GM23338 (cell line): ENCODE data around the gene RAB13. TPM values are rescaled to one million over a fixed set of nuclear protein-coding genes. Genes with fewer than 3 reads are reported as not detected.

Experiments
- ATAC-seq: fragments of 200-7000 bp; cut with Tn5 transposase; 3 replicates; pipeline ENCODE4 v1.9.1; 2020
- DNase-seq: peaks from one replicate; pipeline ENCODE4 v3.0.0-alpha.2; 2015; ENCODE audit warnings: low spot score
- H2AFZ ChIP-seq: fragments of 200-600 bp; sonication (generic); 2 replicates; pipeline ENCODE4 v1.8.0; 2016; ENCODE audit warnings: antibody characterized with exemption, mild to moderate bottlenecking, moderate library complexity
- H3F3A ChIP-seq: fragments of 200-600 bp; sonication (generic); replicated peaks from 2 replicates; pipeline ENCODE4 v1.8.0; 2017; ENCODE audit warnings: antibody characterized with exemption, mixed run types, low read depth
- H3K27ac ChIP-seq: fragments of 200-600 bp; sonication (generic); 2 replicates; pipeline ENCODE4 v1.6.1; 2016; ENCODE audit warnings: low read depth
- H3K27me3 ChIP-seq: fragments of 200-600 bp; sonication (generic); 2 replicates; pipeline ENCODE4 v1.8.0; 2016; ENCODE audit warnings: mild to moderate bottlenecking, mixed run types, moderate library complexity; ENCODE audit not compliant: insufficient read depth
- H3K36me3 ChIP-seq: fragments of 200-600 bp; sonication (generic); 2 replicates; pipeline ENCODE4 v1.8.0; 2016; ENCODE audit warnings: mild to moderate bottlenecking; ENCODE audit not compliant: insufficient read depth
- H3K4me1 ChIP-seq: fragments of 200-600 bp; sonication (generic); 2 replicates; pipeline ENCODE4 v1.8.0; 2016; ENCODE audit warnings: mild to moderate bottlenecking, moderate library complexity; ENCODE audit not compliant: insufficient read depth
- H3K4me2 ChIP-seq: fragments of 200-600 bp; sonication (generic); 2 replicates; pipeline ENCODE4 v1.7.1; 2017; ENCODE audit warnings: mixed run types
- H3K4me3 ChIP-seq: fragments of 200-600 bp; sonication (generic); 2 replicates; pipeline ENCODE4 v1.6.1; 2016; ENCODE audit warnings: mixed run types
- H3K79me2 ChIP-seq: fragments of 200-600 bp; sonication (generic); replicated peaks from 2 replicates; pipeline ENCODE4 v1.8.0; 2017; ENCODE audit warnings: mild to moderate bottlenecking; ENCODE audit not compliant: insufficient read depth
- H3K9me2 ChIP-seq: fragments of 200-600 bp; sonication (generic); 2 replicates; pipeline ENCODE4 v1.8.0; 2017; ENCODE audit not compliant: insufficient read depth
- H4K20me1 ChIP-seq: fragments of 200-600 bp; sonication (generic); replicated peaks from 2 replicates; pipeline ENCODE4 v1.8.0; 2017; ENCODE audit warnings: mild to moderate bottlenecking; ENCODE audit not compliant: insufficient read depth
- H3K27ac Mint-ChIP-seq: 2 replicates; pipeline ENCODE4 v1.8.0; 2020; ENCODE audit warnings: inconsistent platforms, mild to moderate bottlenecking, moderate library complexity, mixed read lengths
- H3K27me3 Mint-ChIP-seq: 3 replicates; pipeline ENCODE4 v1.8.0; 2022; ENCODE audit warnings: low read depth, mild to moderate bottlenecking, moderate library complexity, mixed read lengths, inconsistent platforms; ENCODE audit not compliant: insufficient read depth, poor library complexity
- H3K36me3 Mint-ChIP-seq: 3 replicates; pipeline ENCODE4 v1.8.0; 2021; ENCODE audit warnings: low read depth, mild to moderate bottlenecking, inconsistent platforms, moderate library complexity, mixed read lengths
- H3K4me1 Mint-ChIP-seq: 3 replicates; pipeline ENCODE4 v1.8.0; 2020; ENCODE audit warnings: mild to moderate bottlenecking, inconsistent platforms, mixed read lengths
- H3K4me3 Mint-ChIP-seq: 3 replicates; pipeline ENCODE4 v1.8.0; 2021; ENCODE audit warnings: moderate library complexity, mild to moderate bottlenecking, inconsistent platforms, mixed read lengths
- H3K9me3 Mint-ChIP-seq: 3 replicates; pipeline ENCODE4 v1.8.0; 2020; ENCODE audit warnings: moderate library complexity, mild to moderate bottlenecking, inconsistent platforms, mixed read lengths
- CREB1 ChIP-seq: fragments of 250-450 bp; sonication (Bioruptor Pico); IDR thresholded peaks from 2 replicates; pipeline ENCODE4 v1.5.0; 2020; ENCODE audit warnings: low read depth, mild to moderate bottlenecking, moderate library complexity
- CTCF ChIP-seq, 2 experiments: fragments of 200-600 bp in 1 of 2; sonication (generic) in 1 of 2; conservative IDR thresholded peaks; 2 replicates each; pipeline versions ENCODE4 v1.5.1 to v1.6.1; 2016 to 2017; ENCODE audit warnings: antibody characterized with exemption in 2 of 2, low read depth in 2 of 2, mild to moderate bottlenecking in 2 of 2, moderate library complexity in 1 of 2
- ETS1 ChIP-seq: IDR thresholded peaks from 2 replicates; pipeline ENCODE4 v1.6.1; 2016; ENCODE audit warnings: antibody characterized with exemption
- EZH2 ChIP-seq: fragments of 200-600 bp; sonication (generic); IDR thresholded peaks from one replicate; pipeline ENCODE4 v1.8.0; 2017; ENCODE audit warnings: antibody characterized with exemption, mild to moderate bottlenecking, low read depth; ENCODE audit not compliant: unreplicated experiment
- EZH2phosphoT487 ChIP-seq: fragments of 200-600 bp; sonication (generic); IDR thresholded peaks from one replicate; pipeline ENCODE4 v1.8.1; 2018; ENCODE audit warnings: antibody characterized with exemption; ENCODE audit not compliant: unreplicated experiment
- NANOG ChIP-seq: IDR thresholded peaks from 2 replicates; pipeline ENCODE4 v1.6.1; 2016; ENCODE audit warnings: antibody characterized with exemption, borderline replicate concordance
- POLR2AphosphoS5 ChIP-seq: IDR thresholded peaks from 2 replicates; pipeline ENCODE4 v1.6.1; 2016; ENCODE audit warnings: antibody characterized with exemption, low read depth
- ZNF114 ChIP-seq: fragments of 250-450 bp; sonication (Bioruptor Pico); IDR thresholded peaks from 2 replicates; pipeline ENCODE4 v1.5.0; 2020; ENCODE audit warnings: mild to moderate bottlenecking, moderate library complexity
- ZNF331 ChIP-seq: fragments of 250-450 bp; sonication (Bioruptor Pico); IDR thresholded peaks from 2 replicates; pipeline ENCODE4 v1.5.0; 2020; ENCODE audit warnings: low read depth, mild to moderate bottlenecking, moderate library complexity
- polyA plus RNA-seq: library from polyadenylated mRNA; unstranded; fragments of >200 nt; fragmentation: Nextera tagmentation; extraction: Ambion mirVana; gene quantifications from 2 replicates; pipeline ENCODE4 v1.2.1, GENCODE V29; 2016
- total RNA-seq: library from RNA; depleted of rRNA; stranded (reverse); fragments of >200 nt; shearing (Covaris generic); gene quantifications from 2 replicates; pipeline ENCODE4 v1.2.3, GENCODE V29; 2014
- TF ChIP-seq, protein P1 (sequence below): IDR thresholded peaks from one replicate; pipeline ENCODE4 v1.6.1; 2018; ENCODE audit warnings: antibody characterized with exemption; ENCODE audit not compliant: unreplicated experiment

RAB13 gene
- total and polyA plus RNA-seq, 2 experiments from 2014 or later: 38.6 to 171 TPM

DNA sequence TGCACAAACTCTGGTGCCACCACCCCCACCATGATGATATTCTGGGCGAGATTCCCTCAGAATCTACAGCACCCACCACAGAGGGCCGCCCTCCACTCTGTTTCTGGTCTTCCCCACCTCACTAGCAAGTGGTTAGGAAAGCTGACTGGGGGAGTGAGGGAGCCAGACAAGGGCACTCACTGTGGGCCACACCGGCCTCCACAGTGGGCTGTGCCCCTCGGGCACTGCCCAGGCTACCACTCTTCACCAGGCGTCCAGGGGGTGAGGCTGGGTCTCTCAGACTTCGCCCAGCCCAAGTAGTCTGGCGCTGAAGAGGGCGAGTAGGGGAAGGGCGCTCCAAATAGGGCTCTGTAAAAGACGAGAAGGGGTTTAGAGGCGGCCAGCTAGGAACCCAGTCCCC lies 52.2 kb downstream of the RAB13 start:
- Histone ChIP-seq H3K4me2 (no peak overlapping the region), H3K4me1 (no peaks in the 10 kb centered on the region), H3K27ac (no peak overlapping the region), H3F3A (0 out of 2 replicates have a peak, but pooled peaks cover 3% of the 10 kb centered on the region), H4K20me1 (no peaks in the 10 kb centered on the region; the same call in 1 of the 2 replicates), H3K9me2 (no peaks in the 10 kb centered on the region), H3K27me3 (no peaks in the 10 kb centered on the region), H3K79me2 (no peaks in the 10 kb centered on the region), H3K36me3 (peaks cover 20% of the 10 kb centered on the region), H3K4me3 (no peak overlapping the region), H2AFZ (no peak overlapping the region)
- no peak for TF ChIP-seq ZNF331 (CRISPR knock-in tag)
- no peak for TF ChIP-seq EZH2phosphoT487
- no peak for TF ChIP-seq ETS1
- TF ChIP-seq NANOG: no peak
- ATAC-seq (no peak), DNase-seq (no peak)
- Mint-ChIP-seq H3K4me3 (no peak overlapping the region), H3K27me3 (peaks cover 4% of the 10 kb centered on the region), H3K27ac (no peak overlapping the region), H3K36me3 (peaks cover 71% of the 10 kb centered on the region), H3K9me3 (no peaks in the 10 kb centered on the region), H3K4me1 (no peaks in the 10 kb centered on the region)

DNA sequence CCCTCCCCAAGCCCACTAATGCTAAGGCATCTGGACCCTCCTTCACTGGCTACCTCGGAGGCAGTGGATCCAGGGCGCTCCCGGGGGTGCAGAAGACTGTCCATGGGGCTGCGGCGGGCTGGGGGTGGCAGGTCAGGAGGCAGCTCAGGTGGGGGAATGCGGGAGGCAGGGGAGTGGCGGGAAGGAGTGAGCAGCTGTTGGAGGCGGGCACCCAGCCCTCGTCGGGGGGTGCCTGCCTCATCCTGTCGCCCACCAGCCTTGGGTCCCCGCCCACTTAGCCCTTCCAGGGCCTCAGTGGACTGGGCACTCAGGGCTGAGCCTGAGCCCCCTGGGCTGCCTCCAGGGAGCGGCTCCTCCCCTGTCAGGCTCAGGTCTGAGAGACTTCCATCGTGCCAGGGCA lies 52.7 kb downstream of the RAB13 start:
- no peak overlapping the region for H3K27ac Mint-ChIP-seq
- H3K4me2 ChIP-seq: no peak overlapping the region
- ATAC-seq (no peak), DNase-seq (no peak)
- H3K36me3 ChIP-seq: peaks cover 20% of the 10 kb centered on the region
- no peaks in the 10 kb centered on the region for H3K9me3 Mint-ChIP-seq
- H3K27me3 Mint-ChIP-seq: peaks cover 6% of the 10 kb centered on the region
- no peak overlapping the region for H3K4me3 Mint-ChIP-seq
- 0 out of 2 replicates have a peak, but pooled peaks cover 6% of the 10 kb centered on the region for H3F3A ChIP-seq
- H4K20me1 ChIP-seq: no peaks in the 10 kb centered on the region; the same call in 1 of the 2 replicates
- no peak overlapping the region for H3K27ac ChIP-seq
- no peak overlapping the region for H3K4me3 ChIP-seq
- H3K27me3 ChIP-seq: no peaks in the 10 kb centered on the region
- H3K36me3 Mint-ChIP-seq: peaks cover 67% of the 10 kb centered on the region
- H3K9me2 ChIP-seq: no peaks in the 10 kb centered on the region
- H3K4me1 ChIP-seq: peaks cover under 1% of the 10 kb centered on the region; the same call in 1 of the 2 replicates
- no peaks in the 10 kb centered on the region for H3K4me1 Mint-ChIP-seq
- H3K79me2 ChIP-seq: no peaks in the 10 kb centered on the region
- no peak overlapping the region for H2AFZ ChIP-seq
- no peak for TF ChIP-seq CTCF (conservative IDR thresholded peaks at IDR 0.05; ENCODE audit: low read depth in 2 of 2)
- TF ChIP-seq NANOG: no peak
- TF ChIP-seq, protein P1, sequence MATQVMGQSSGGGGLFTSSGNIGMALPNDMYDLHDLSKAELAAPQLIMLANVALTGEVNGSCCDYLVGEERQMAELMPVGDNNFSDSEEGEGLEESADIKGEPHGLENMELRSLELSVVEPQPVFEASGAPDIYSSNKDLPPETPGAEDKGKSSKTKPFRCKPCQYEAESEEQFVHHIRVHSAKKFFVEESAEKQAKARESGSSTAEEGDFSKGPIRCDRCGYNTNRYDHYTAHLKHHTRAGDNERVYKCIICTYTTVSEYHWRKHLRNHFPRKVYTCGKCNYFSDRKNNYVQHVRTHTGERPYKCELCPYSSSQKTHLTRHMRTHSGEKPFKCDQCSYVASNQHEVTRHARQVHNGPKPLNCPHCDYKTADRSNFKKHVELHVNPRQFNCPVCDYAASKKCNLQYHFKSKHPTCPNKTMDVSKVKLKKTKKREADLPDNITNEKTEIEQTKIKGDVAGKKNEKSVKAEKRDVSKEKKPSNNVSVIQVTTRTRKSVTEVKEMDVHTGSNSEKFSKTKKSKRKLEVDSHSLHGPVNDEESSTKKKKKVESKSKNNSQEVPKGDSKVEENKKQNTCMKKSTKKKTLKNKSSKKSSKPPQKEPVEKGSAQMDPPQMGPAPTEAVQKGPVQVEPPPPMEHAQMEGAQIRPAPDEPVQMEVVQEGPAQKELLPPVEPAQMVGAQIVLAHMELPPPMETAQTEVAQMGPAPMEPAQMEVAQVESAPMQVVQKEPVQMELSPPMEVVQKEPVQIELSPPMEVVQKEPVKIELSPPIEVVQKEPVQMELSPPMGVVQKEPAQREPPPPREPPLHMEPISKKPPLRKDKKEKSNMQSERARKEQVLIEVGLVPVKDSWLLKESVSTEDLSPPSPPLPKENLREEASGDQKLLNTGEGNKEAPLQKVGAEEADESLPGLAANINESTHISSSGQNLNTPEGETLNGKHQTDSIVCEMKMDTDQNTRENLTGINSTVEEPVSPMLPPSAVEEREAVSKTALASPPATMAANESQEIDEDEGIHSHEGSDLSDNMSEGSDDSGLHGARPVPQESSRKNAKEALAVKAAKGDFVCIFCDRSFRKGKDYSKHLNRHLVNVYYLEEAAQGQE: no peak
- no peak for TF ChIP-seq CREB1 (CRISPR knock-in tag)
- no peak for TF ChIP-seq POLR2AphosphoS5
- no peak for TF ChIP-seq EZH2phosphoT487
- TF ChIP-seq EZH2: no peak
- no peak for TF ChIP-seq ZNF114 (CRISPR knock-in tag)
- no peak for TF ChIP-seq ETS1
